ENCODE measurements around the gene SP3. TPM values are rescaled to one million over a fixed set of nuclear protein-coding genes. Genes with fewer than 3 reads are reported as not detected.

Gene SP3
- total and polyA plus RNA-seq, 2 of the 8 experiments (the other 6 are each of a cell fraction or from before 2014, with no cell fraction given): 31.0 to 92.1 TPM

GRCh38 chr2:174012347-174013314 lies 47.5 kb upstream of the SP3 start:
- Histone ChIP-seq H4K8ac (ENCODE audit: extremely low read depth, insufficient read depth, low read length) (peak overlapping the region; percentile 83), H3K27me3 (replicated peaks in 1 of 4; ENCODE audit: control insufficient read depth in 3 of 4, extremely low read depth in 1 of 4, insufficient read depth in 3 of 4, low read length in 3 of 4) (peaks cover 0 to 8% (median 5%) of the 10 kb centered on the region in 4 experiments; a peak in 4 of 7 replicates), H3K9ac (replicated peaks in 1 of 4; ENCODE audit: extremely low read depth in 1 of 4, low read depth in 3 of 4, low read length in 3 of 4) (peak overlapping the region in 3 of 4 experiments; percentile 38 to 45 (median 39); a peak in 5 of 7 replicates), H2BK12ac (ENCODE audit: low read depth, low read length) (peak overlapping the region; percentile 3; the same call in 1 of the 2 replicates), H4K91ac (replicated peaks; ENCODE audit: insufficient read length, low read length) (no peak overlapping the region), H3K4me3 (ENCODE audit: extremely low read depth in 1 of 4, insufficient read depth in 2 of 4, low read depth in 3 of 4, low read length in 4 of 4) (peak overlapping the region; percentile 25 to 60 (median 35)), H3K56ac (replicated peaks; ENCODE audit: insufficient read length, low read depth, low read length) (no peak overlapping the region), H3K14ac (ENCODE audit: insufficient read length) (no peak overlapping the region), H2BK5ac (ENCODE audit: low read depth, low read length) (no peak overlapping the region; the same call in 1 of the 2 replicates), H3K27ac (ENCODE audit: low read depth, low read length) (no peak overlapping the region), H2AFZ (ENCODE audit: low read length) (0 out of 2 replicates have a peak overlapping the region, but pooled peaks have one; percentile 12), H3K4ac (replicated peaks; ENCODE audit: insufficient read length, low read depth, low read length) (peak overlapping the region; percentile 6), H3K18ac (ENCODE audit: extremely low read depth, low read length) (peak overlapping the region; percentile 81), H3K23ac (ENCODE audit: insufficient read length) (no peak overlapping the region), H3K9me3 (ENCODE audit: insufficient read depth in 2 of 2, low read depth in 1 of 2, low read length in 1 of 2) (no peaks in the 10 kb centered on the region), H4K20me1 (replicated peaks in 1 of 2; ENCODE audit: control insufficient read depth in 1 of 2, insufficient read depth in 2 of 2, low read length in 2 of 2) (no peaks in the 10 kb centered on the region), H3K79me1 (ENCODE audit: low read depth, low read length) (no peaks in the 10 kb centered on the region), H3K4me2 (ENCODE audit: insufficient read depth in 1 of 2, low read depth in 2 of 2, low read length in 2 of 2) (peak overlapping the region; percentile 66 to 74), H3K4me1 (replicated peaks in 1 of 4; ENCODE audit: control insufficient read depth in 3 of 4, insufficient read depth in 4 of 4, low read length in 3 of 4) (peaks cover 5 to 20% (median 14%) of the 10 kb centered on the region in 4 experiments), H3K79me2 (ENCODE audit: control insufficient read depth in 1 of 2, insufficient read depth in 2 of 2, low read length in 2 of 2) (no peaks in the 10 kb centered on the region), H2AK5ac (ENCODE audit: low read depth, low read length) (no peak overlapping the region), H3K36me3 (ENCODE audit: control insufficient read depth in 2 of 4, insufficient read depth in 4 of 4, low read length in 3 of 4) (no peaks in the 10 kb centered on the region), H2BK15ac (ENCODE audit: low read length) (peak overlapping the region; percentile 65; the same call in 1 of the 2 replicates), H2BK120ac (replicated peaks; ENCODE audit: low read depth, low read length) (no peak overlapping the region), H4K5ac (ENCODE audit: insufficient read length, low read depth, low read length) (no peak overlapping the region), H3K23me2 (ENCODE audit: low read depth, low read length) (peaks cover 5% of the 10 kb centered on the region; the same call in 1 of the 2 replicates), H2BK20ac (ENCODE audit: low read length) (peak overlapping the region; percentile 41; the same call in 1 of the 2 replicates)
- WGBS, 2 experiments (ENCODE audit: extremely low coverage in 1 of 2, insufficient coverage in 1 of 2, insufficient read length in 1 of 2, insufficient replicate concordance in 2 of 2, low coverage in 1 of 2, low lambda C conversion rate in 2 of 2, missing lambda C conversion rate in 1 of 2): 49% methylated on average over 31 of the region's 56 CpGs; no CpG with 5 or more reads in 1 of the 2 experiments
- peak in 1 of 2 experiments; percentile 83 for DNase-seq (ENCODE audit: low read depth in 1 of 2, low spot score in 2 of 2)
- ChIA-PET POLR2A (ENCODE audit: partially characterized antibody) (interaction anchor here (0.6 to 2.6 kb wide), 5 partner anchors 12 to 50 kb away, joined by 3 to 15 read pairs (median 3); no protein-coding TSS in a partner anchor), CTCF (ENCODE audit: partially characterized antibody) (interaction anchor here (0.9 to 1.7 kb wide), 10 partner anchors 9 to 609 kb away, joined by 3 to 8 read pairs (median 4); no protein-coding TSS in a partner anchor)
- FAIRE-seq: no peak
- TF ChIP-seq SIRT6 (IDR thresholded peaks at IDR 0.05; ENCODE audit: low read length) (no peak), POLR2A (IDR thresholded peaks at IDR 0.05; ENCODE audit: control extremely low read depth in 1 of 2, low read depth in 2 of 2, low read length in 2 of 2) (peak in 1 of 2 experiments; percentile 56; a peak in 1 of 3 replicates), CEBPB (IDR thresholded peaks at IDR 0.05; ENCODE audit: low read depth, low read length) (no peak), EZH2 (IDR thresholded peaks at IDR 0.05; ENCODE audit: low read depth, low read length, severe bottlenecking) (no peak), BCL11A (IDR thresholded peaks at IDR 0.05; ENCODE audit: low read depth in 2 of 2, low read length in 2 of 2) (no peak), RNF2 (IDR thresholded peaks at IDR 0.05; ENCODE audit: borderline replicate concordance, low read depth, low read length, missing control alignments, poor library complexity, severe bottlenecking) (peak; percentile 53), SP2 (IDR thresholded peaks at IDR 0.05; ENCODE audit: low read length) (no peak), MAFK (IDR thresholded peaks at IDR 0.05; ENCODE audit: low read depth, low read length) (no peak), RXRA (IDR thresholded peaks at IDR 0.05; ENCODE audit: insufficient read depth, low read depth, low read length) (no peak), KDM1A (IDR thresholded peaks at IDR 0.05; ENCODE audit: borderline replicate concordance, low read length) (0 out of 2 replicates have a peak, but pooled peaks have one; percentile 10)

All from H1 (cell line).